H1 (cell line): ENCODE data around the gene SYNGR3. TPM values are rescaled to one million over a fixed set of nuclear protein-coding genes. Genes with fewer than 3 reads are reported as not detected.

ENCODE experiments used
- CTCF ChIA-PET: fragments of 300-600 bp; sonication (Branson Sonifier 250); formaldehyde crosslinking; loops from one replicate; lab custom pipeline; 2021; ENCODE audit not compliant: partially characterized antibody; lab: Charles Lee
- POLR2A ChIA-PET: fragments of 300-600 bp; sonication (Branson Sonifier 250); formaldehyde crosslinking; loops from one replicate; lab custom pipeline; 2021; ENCODE audit warnings: inconsistent platforms; ENCODE audit not compliant: partially characterized antibody; lab: Charles Lee
- DNase-seq, 2 experiments: peaks; one replicate each; pipeline versions ENCODE4 v3.0.0 to v3.0.0-alpha.2; 2010 to 2022; ENCODE audit warnings: low spot score in 2 of 2, low read depth in 1 of 2, mixed read lengths in 1 of 2
- FAIRE-seq: peaks from 2 replicates; lab custom pipeline; 2011; peaks lifted over from hg19 to GRCh38; lab: Jason Lieb, UNC
- H2AFZ ChIP-seq: 2 replicates; pipeline ENCODE4 v1.8.1; 2012; ENCODE audit warnings: low read length, inconsistent platforms
- H2AK5ac ChIP-seq: 2 replicates; pipeline ENCODE4 v1.6.1; 2013; ENCODE audit warnings: low read depth, low read length
- H2BK120ac ChIP-seq: replicated peaks from 2 replicates; pipeline ENCODE3; 2013; ENCODE audit warnings: low read depth, low read length, inconsistent platforms
- H2BK12ac ChIP-seq: 2 replicates; pipeline ENCODE4 v1.6.1; 2013; ENCODE audit warnings: low read depth, low read length
- H2BK15ac ChIP-seq: 2 replicates; pipeline ENCODE4 v1.6.1; 2013; ENCODE audit warnings: low read length
- H2BK20ac ChIP-seq: 2 replicates; pipeline ENCODE4 v1.6.1; 2013; ENCODE audit warnings: low read length
- H2BK5ac ChIP-seq: 2 replicates; pipeline ENCODE4 v1.6.1; 2013; ENCODE audit warnings: low read depth, low read length
- H3K14ac ChIP-seq: 2 replicates; pipeline ENCODE4 v1.6.1; 2013; ENCODE audit warnings: inconsistent platforms; ENCODE audit not compliant: insufficient read length
- H3K18ac ChIP-seq: 2 replicates; pipeline ENCODE4 v1.6.1; 2013; ENCODE audit warnings: low read length; ENCODE audit errors: extremely low read depth
- H3K23ac ChIP-seq: 2 replicates; pipeline ENCODE4 v1.6.1; 2013; ENCODE audit warnings: inconsistent platforms; ENCODE audit not compliant: insufficient read length
- H3K23me2 ChIP-seq: 2 replicates; pipeline ENCODE4 v1.6.1; 2013; ENCODE audit warnings: low read depth, low read length
- H3K27ac ChIP-seq: 2 replicates; pipeline ENCODE4 v1.6.1; 2011; ENCODE audit warnings: low read depth, low read length, inconsistent platforms
- H3K27me3 ChIP-seq, 4 experiments: replicated peaks in 1 of 4; 1 replicate in 1 of 4; 2 replicates in 3 of 4; pipeline versions ENCODE4 v1.6.1 to v1.8.1; 2011 to 2013; ENCODE audit warnings: low read length in 3 of 4, mild to moderate bottlenecking in 3 of 4, inconsistent platforms in 2 of 4, mixed read lengths in 2 of 4, moderate library complexity in 1 of 4; ENCODE audit not compliant: control insufficient read depth in 3 of 4, insufficient read depth in 3 of 4; ENCODE audit errors: extremely low read depth in 1 of 4
- H3K36me3 ChIP-seq, 4 experiments: 2 replicates each; pipeline versions ENCODE4 v1.6.1 to v1.8.1; 2011 to 2013; ENCODE audit warnings: mild to moderate bottlenecking in 4 of 4, low read length in 3 of 4, moderate library complexity in 2 of 4, control low read depth in 1 of 4, inconsistent platforms in 1 of 4; ENCODE audit not compliant: insufficient read depth in 4 of 4, control insufficient read depth in 2 of 4
- H3K4ac ChIP-seq: replicated peaks from 2 replicates; pipeline ENCODE3; 2013; ENCODE audit warnings: low read length, low read depth, mixed read lengths, inconsistent platforms; ENCODE audit not compliant: insufficient read length
- H3K4me1 ChIP-seq, 4 experiments: replicated peaks in 1 of 4; 1 replicate in 1 of 4; 2 replicates in 3 of 4; pipeline versions ENCODE4 v1.6.1 to v1.8.1; 2011 to 2013; ENCODE audit warnings: low read length in 3 of 4, inconsistent platforms in 2 of 4, mixed read lengths in 1 of 4; ENCODE audit not compliant: insufficient read depth in 4 of 4, control insufficient read depth in 3 of 4
- H3K4me2 ChIP-seq, 2 experiments: 2 replicates each; pipeline versions ENCODE4 v1.6.1 to v1.8.1; 2011 to 2013; ENCODE audit warnings: low read depth in 2 of 2, low read length in 2 of 2, control low read depth in 1 of 2, inconsistent platforms in 1 of 2, mild to moderate bottlenecking in 1 of 2; ENCODE audit not compliant: insufficient read depth in 1 of 2
- H3K4me3 ChIP-seq, 4 experiments: fragments of 200-600, 300-600 bp in 1 of 4; sonication (generic), shearing (Covaris generic), sonication (Bioruptor Twin) in 1 of 4; 2 replicates each; pipeline versions ENCODE4 v1.5.1 to v1.8.1; 2011 to 2016; ENCODE audit warnings: low read length in 4 of 4, low read depth in 3 of 4, control low read depth in 2 of 4, inconsistent platforms in 2 of 4, mild to moderate bottlenecking in 2 of 4, mixed read lengths in 1 of 4, moderate library complexity in 1 of 4; ENCODE audit not compliant: insufficient read depth in 2 of 4; ENCODE audit errors: extremely low read depth in 1 of 4
- H3K56ac ChIP-seq: replicated peaks from 2 replicates; pipeline ENCODE3; 2013; ENCODE audit warnings: low read depth, mild to moderate bottlenecking, mixed read lengths, low read length, inconsistent platforms; ENCODE audit not compliant: insufficient read length
- H3K79me1 ChIP-seq: 2 replicates; pipeline ENCODE4 v1.6.1; 2013; ENCODE audit warnings: low read depth, low read length, control low read depth
- H3K79me2 ChIP-seq, 2 experiments: 2 replicates each; pipeline versions ENCODE4 v1.6.1 to v1.8.1; 2012 to 2013; ENCODE audit warnings: low read length in 2 of 2, mild to moderate bottlenecking in 2 of 2, inconsistent platforms in 1 of 2; ENCODE audit not compliant: insufficient read depth in 2 of 2, control insufficient read depth in 1 of 2
- H3K9ac ChIP-seq, 4 experiments: replicated peaks in 1 of 4; 1 replicate in 1 of 4; 2 replicates in 3 of 4; pipeline versions ENCODE4 v1.6.1 to v1.8.1; 2011 to 2013; ENCODE audit warnings: low read depth in 3 of 4, low read length in 3 of 4, control low read depth in 2 of 4, mild to moderate bottlenecking in 2 of 4, moderate library complexity in 2 of 4, inconsistent platforms in 1 of 4; ENCODE audit errors: extremely low read depth in 1 of 4
- H3K9me3 ChIP-seq, 2 experiments: 2 replicates each; pipeline versions ENCODE4 v1.6.1 to v1.8.1; 2012 to 2013; ENCODE audit warnings: mild to moderate bottlenecking in 2 of 2, moderate library complexity in 2 of 2, control low read depth in 1 of 2, inconsistent platforms in 1 of 2, low read depth in 1 of 2, low read length in 1 of 2, mixed read lengths in 1 of 2; ENCODE audit not compliant: insufficient read depth in 2 of 2
- H4K20me1 ChIP-seq, 2 experiments: replicated peaks in 1 of 2; 2 replicates each; pipeline versions ENCODE3 to v1.8.1; 2011 to 2013; ENCODE audit warnings: inconsistent platforms in 2 of 2, low read length in 2 of 2, mild to moderate bottlenecking in 1 of 2; ENCODE audit not compliant: insufficient read depth in 2 of 2, control insufficient read depth in 1 of 2
- H4K5ac ChIP-seq: 2 replicates; pipeline ENCODE4 v1.6.1; 2013; ENCODE audit warnings: low read length, low read depth, mixed read lengths, inconsistent platforms; ENCODE audit not compliant: insufficient read length
- H4K8ac ChIP-seq: 2 replicates; pipeline ENCODE4 v1.8.0; 2013; ENCODE audit warnings: mild to moderate bottlenecking, moderate library complexity, low read length, inconsistent platforms; ENCODE audit not compliant: insufficient read depth; ENCODE audit errors: extremely low read depth
- H4K91ac ChIP-seq: replicated peaks from 2 replicates; pipeline ENCODE3; 2013; ENCODE audit warnings: low read length, mixed read lengths, inconsistent platforms; ENCODE audit not compliant: insufficient read length
- EGR1 ChIP-seq: IDR thresholded peaks from 2 replicates; pipeline ENCODE4 v1.6.1; 2011; ENCODE audit warnings: low read depth, low read length, borderline replicate concordance
- EP300 ChIP-seq, 2 experiments: IDR thresholded peaks; 1 replicate in 1 of 2; 2 replicates in 1 of 2; pipeline ENCODE4 v1.6.1; 2011 to 2012; ENCODE audit warnings: low read depth in 2 of 2, low read length in 2 of 2, mild to moderate bottlenecking in 2 of 2, borderline replicate concordance in 1 of 2, inconsistent platforms in 1 of 2, moderate library complexity in 1 of 2
- KDM1A ChIP-seq: fragments of 200-600, 300-600 bp; sonication (generic); IDR thresholded peaks from 2 replicates; pipeline ENCODE4 v1.7.1; 2016; ENCODE audit warnings: mild to moderate bottlenecking, low read length, borderline replicate concordance
- NANOG ChIP-seq: IDR thresholded peaks from 2 replicates; pipeline ENCODE4 v1.6.1; 2011; ENCODE audit warnings: low read length, low read depth, mild to moderate bottlenecking, inconsistent platforms; ENCODE audit not compliant: insufficient read depth, poor library complexity, severe bottlenecking
- SIX5 ChIP-seq: IDR thresholded peaks from 2 replicates; pipeline ENCODE4 v1.6.1; 2011; ENCODE audit warnings: mild to moderate bottlenecking, low read depth, low read length
- TAF7 ChIP-seq: optimal IDR thresholded peaks from 2 replicates; pipeline ENCODE3; 2011; ENCODE audit warnings: low read depth, mild to moderate bottlenecking, inconsistent platforms, low read length, moderate library complexity, borderline replicate concordance
- WGBS, 2 experiments: shearing (Covaris generic) in 1 of 2; methylation state at CpG; one replicate each; pipeline versions ENCODE4 v1.1.6 to v1.1.7; 2013 to 2015; ENCODE audit warnings: low lambda C conversion rate in 2 of 2, mixed read lengths in 2 of 2, inconsistent platforms in 1 of 2, low coverage in 1 of 2, missing lambda C conversion rate in 1 of 2; ENCODE audit not compliant: insufficient replicate concordance in 2 of 2, insufficient coverage in 1 of 2, insufficient read length in 1 of 2; ENCODE audit errors: extremely low coverage in 1 of 2, missing lambda C conversion rate in 1 of 2; 5-methylcytosine and 5-hydroxymethylcytosine counted together
- polyA plus RNA-seq, 7 experiments: library from polyadenylated mRNA; depleted of rRNA in 3 of 7; stranded (reverse) in 5 of 7; unstranded in 2 of 7; fragments of >200 nt in 5 of 7; fragments of 200-250 nt in 2 of 7; gene quantifications; 1 replicate in 5 of 7; 2 replicates in 1 of 7; 4 replicates in 1 of 7; pipeline versions ENCODE4 v1.2.1 to v1.2.3, GENCODE V29; 2011 to 2013; ENCODE audit warnings: missing spikeins in 2 of 7, mixed read lengths in 2 of 7
- total RNA-seq: library from RNA; stranded (reverse); fragmentation: NEBNext Ultra II Directional; extraction: Animal tissue kit (Norgen Biotek cat#: 25700); gene quantifications from 2 replicates; pipeline ENCODE4 v1.2.1, GENCODE V29; 2021
- TF ChIP-seq, protein P1 (sequence below): IDR thresholded peaks from 2 replicates; pipeline ENCODE4 v1.6.1; 2011; ENCODE audit warnings: low read depth, mild to moderate bottlenecking, low read length; ENCODE audit not compliant: insufficient read depth

The SYNGR3 gene
- total and polyA plus RNA-seq, 2 of the 8 experiments (the other 6 are each of a cell fraction or from before 2014, with no cell fraction given), result 36.2 to 49.9 TPM

DNA sequence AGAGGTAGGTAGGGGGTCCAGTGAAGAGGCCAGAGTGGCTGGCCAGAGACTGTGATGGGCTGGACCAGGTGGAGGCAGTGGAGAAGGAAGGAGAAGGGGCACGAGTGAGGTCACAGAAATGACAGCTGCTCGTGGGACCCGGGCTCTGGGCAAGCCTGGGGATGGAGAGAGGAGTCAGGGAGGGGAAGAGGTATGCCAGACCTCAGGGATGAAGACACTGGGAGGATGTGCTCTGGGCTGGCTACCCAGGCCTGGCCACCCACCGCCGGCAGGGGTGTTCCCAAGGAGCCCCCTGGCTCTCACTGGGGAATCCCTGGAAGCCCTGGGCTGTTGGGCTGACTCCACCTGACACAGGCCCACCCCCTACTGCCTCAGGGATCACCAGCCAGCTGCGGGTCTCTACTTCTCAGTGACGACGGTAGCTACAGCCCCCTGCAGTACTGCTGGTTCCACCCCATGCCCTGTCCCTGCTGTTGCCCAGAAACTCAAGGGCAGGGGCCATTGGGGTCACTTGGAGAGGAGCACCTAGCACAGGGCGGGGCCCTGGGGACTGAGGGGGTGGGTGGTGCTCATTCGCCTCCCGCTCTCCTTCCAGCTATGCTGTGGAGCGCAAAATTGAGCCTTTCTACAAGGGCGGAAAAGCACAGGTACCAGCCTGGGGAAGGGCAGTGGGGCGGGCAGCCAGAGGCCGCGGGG is 16.2 kb upstream of the SYNGR3 start:
- DNase-seq (no peak), FAIRE-seq (no peak)
- no peak overlapping the region for H2AFZ ChIP-seq
- H3K79me1 ChIP-seq, result peaks cover 12% of the 10 kb centered on the region; the same call in 1 of the 2 replicates
- H3K9me3 ChIP-seq, result no peaks in the 10 kb centered on the region
- no peak overlapping the region for H2BK120ac ChIP-seq
- H3K9ac ChIP-seq, result no peak overlapping the region
- H3K4me2 ChIP-seq, result no peak overlapping the region; a peak in 1 of 4 replicates
- H3K79me2 ChIP-seq, result peaks cover 3 to 16% of the 10 kb centered on the region in 2 experiments; a peak in 2 of 4 replicates
- no peak overlapping the region for H2BK5ac ChIP-seq
- H3K23me2 ChIP-seq, result peaks cover 8% of the 10 kb centered on the region
- no peak overlapping the region for H3K4ac ChIP-seq
- H3K36me3 ChIP-seq, result peaks cover 11 to 33% (median 22%) of the 10 kb centered on the region in 4 experiments; a peak in 7 of 8 replicates
- no peak overlapping the region for H3K18ac ChIP-seq
- 79% methylated on average over 13 of the region's 16 CpGs; no CpG with 5 or more reads in 1 of the 2 experiments for WGBS, 2 experiments
- H2BK20ac ChIP-seq, result no peak overlapping the region
- H2BK15ac ChIP-seq, result no peak overlapping the region
- ChIA-PET CTCF (interaction anchor here (1.0 kb wide), 1 partner anchor 111 kb away, joined by 3 read pairs; no protein-coding TSS in a partner anchor), POLR2A (interaction anchor here (1.1 to 28.2 kb wide), 5 partner anchors 9 to 31 kb away, joined by 3 to 736 read pairs (median 5); partner anchors contain the start of genes GFER, MSRB1, NDUFB10 and RNF151)
- no peak overlapping the region for H3K4me3 ChIP-seq
- peak overlapping the region; percentile 35; the same call in 1 of the 2 replicates for H4K8ac ChIP-seq
- H3K14ac ChIP-seq, result no peak overlapping the region
- no peaks in the 10 kb centered on the region for H3K27me3 ChIP-seq
- peaks cover 0 to 6% (median 5%) of the 10 kb centered on the region in 4 experiments; a peak in 5 of 7 replicates for H3K4me1 ChIP-seq
- H4K91ac ChIP-seq, result no peak overlapping the region
- H3K23ac ChIP-seq, result no peak overlapping the region
- H3K56ac ChIP-seq, result no peak overlapping the region
- H4K20me1 ChIP-seq, result peaks cover 2 to 24% of the 10 kb centered on the region in 2 experiments
- H2AK5ac ChIP-seq, result no peak overlapping the region
- H4K5ac ChIP-seq, result no peak overlapping the region
- H3K27ac ChIP-seq, result no peak overlapping the region
- TF ChIP-seq, protein P1, sequence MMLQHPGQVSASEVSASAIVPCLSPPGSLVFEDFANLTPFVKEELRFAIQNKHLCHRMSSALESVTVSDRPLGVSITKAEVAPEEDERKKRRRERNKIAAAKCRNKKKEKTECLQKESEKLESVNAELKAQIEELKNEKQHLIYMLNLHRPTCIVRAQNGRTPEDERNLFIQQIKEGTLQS, result no peak
- TF ChIP-seq EP300 (IDR thresholded peaks at IDR 0.05; ENCODE audit: borderline replicate concordance in 1 of 2, low read depth in 2 of 2, low read length in 2 of 2), result no peak
- TF ChIP-seq TAF7, result no peak
- TF ChIP-seq NANOG, result no peak
- no peak for TF ChIP-seq EGR1
- TF ChIP-seq SIX5, result no peak
- no peak for TF ChIP-seq KDM1A
- H2BK12ac ChIP-seq, result no peak overlapping the region
